SK-N-SH treated with all-trans-retinoic acid at 6 μM for 48 hours (cell line): Measurements from ENCODE around the gene MED26.

Source experiments
- ATAC-seq: fragments of 200-7000 bp; cut with Tn5 transposase; 3 replicates; pipeline ENCODE4 v1.9.1; 2020; ENCODE audit warnings: mild to moderate bottlenecking, moderate library complexity
- BACH2 ChIP-seq: fragments of 250-450 bp; sonication (Bioruptor Pico); IDR thresholded peaks from 2 replicates; pipeline ENCODE4 v1.9.0; 2021; ENCODE audit warnings: mild to moderate bottlenecking, borderline replicate concordance
- CREB5 ChIP-seq: fragments of 250-450 bp; sonication (Bioruptor Pico); IDR thresholded peaks from 2 replicates; pipeline ENCODE4 v1.5.1; 2020; ENCODE audit warnings: low read depth, mild to moderate bottlenecking, moderate library complexity
- CSDC2 ChIP-seq: fragments of 250-450 bp; sonication (Bioruptor Pico); IDR thresholded peaks from 2 replicates; pipeline ENCODE4 v1.5.0; 2020; ENCODE audit warnings: mild to moderate bottlenecking, moderate library complexity
- CSRNP3 ChIP-seq: fragments of 250-450 bp; sonication (Bioruptor Pico); IDR thresholded peaks from 2 replicates; pipeline ENCODE4 v1.5.1; 2021; ENCODE audit warnings: mild to moderate bottlenecking, moderate library complexity
- GLIS3 ChIP-seq: fragments of 250-450 bp; sonication (Bioruptor Pico); IDR thresholded peaks from 2 replicates; pipeline ENCODE4 v1.5.0; 2020; ENCODE audit warnings: mild to moderate bottlenecking, moderate library complexity
- PATZ1 ChIP-seq: fragments of 250-450 bp; sonication (Bioruptor Pico); IDR thresholded peaks from 2 replicates; pipeline ENCODE4 v1.8.0; 2020; ENCODE audit warnings: mild to moderate bottlenecking, moderate library complexity, borderline replicate concordance
- POU6F1 ChIP-seq: fragments of 250-450 bp; sonication (Bioruptor Pico); IDR thresholded peaks from 2 replicates; pipeline ENCODE4 v1.8.0; 2021; ENCODE audit warnings: low read depth, mild to moderate bottlenecking, moderate library complexity, borderline replicate concordance
- TCF4 ChIP-seq: fragments of 250-450 bp; sonication (Bioruptor Pico); IDR thresholded peaks from 2 replicates; pipeline ENCODE4 v1.8.0; 2021; ENCODE audit warnings: mild to moderate bottlenecking, moderate library complexity, borderline replicate concordance
- TOX ChIP-seq: fragments of 250-450 bp; sonication (Bioruptor Pico); IDR thresholded peaks from 2 replicates; pipeline ENCODE4 v1.8.0; 2021; ENCODE audit warnings: mild to moderate bottlenecking, moderate library complexity, borderline replicate concordance
- TSHZ2 ChIP-seq: fragments of 250-450 bp; sonication (Bioruptor Pico); IDR thresholded peaks from 2 replicates; pipeline ENCODE4 v1.5.0; 2020; ENCODE audit warnings: mild to moderate bottlenecking, moderate library complexity
- ZC3H10 ChIP-seq: fragments of 250-450 bp; sonication (Bioruptor Pico); IDR thresholded peaks from 2 replicates; pipeline ENCODE4 v1.5.1; 2021; ENCODE audit warnings: mild to moderate bottlenecking, moderate library complexity
- ZFP3 ChIP-seq: fragments of 250-450 bp; sonication (Bioruptor Pico); IDR thresholded peaks from 2 replicates; pipeline ENCODE4 v1.5.0; 2020; ENCODE audit warnings: mild to moderate bottlenecking, moderate library complexity
- ZFP30 ChIP-seq: fragments of 450-650 bp; formaldehyde crosslinking; IDR thresholded peaks from 2 replicates; pipeline ENCODE4 v1.5.0; 2022; ENCODE audit warnings: mild to moderate bottlenecking, moderate library complexity
- ZNF70 ChIP-seq: fragments of 450-650 bp; formaldehyde crosslinking; IDR thresholded peaks from 2 replicates; pipeline ENCODE4 v1.5.0; 2020; ENCODE audit warnings: mild to moderate bottlenecking, moderate library complexity
- ZNF8 ChIP-seq: fragments of 450-650 bp; formaldehyde crosslinking; IDR thresholded peaks from 2 replicates; pipeline ENCODE4 v1.5.0; 2020; ENCODE audit warnings: mild to moderate bottlenecking, moderate library complexity

The MED26 gene

GRCh38 chr19:16564842-16565241, 63.2 kb downstream of the MED26 start:
- no peak for ATAC-seq

GRCh38 chr19:16562608-16563025, 65.4 kb downstream of the MED26 start:
- no peak for TF ChIP-seq TSHZ2 (CRISPR knock-in tag)
- TF ChIP-seq TCF4 (CRISPR knock-in tag) = no peak
- TF ChIP-seq ZNF8 (CRISPR knock-in tag) = no peak
- no peak for TF ChIP-seq CSRNP3 (CRISPR knock-in tag)
- TF ChIP-seq CSDC2 (CRISPR knock-in tag) = no peak
- TF ChIP-seq BACH2 = no peak
- TF ChIP-seq GLIS3 (CRISPR knock-in tag) = no peak
- TF ChIP-seq POU6F1 (CRISPR knock-in tag) = no peak
- no peak for TF ChIP-seq ZFP30 (CRISPR knock-in tag)
- no peak for TF ChIP-seq PATZ1 (CRISPR knock-in tag)
- no peak for ATAC-seq

More at GRCh38 chr19:16564842-16565241, 63.2 kb downstream of the MED26 start:
- TF ChIP-seq ZNF70 = no peak
- TF ChIP-seq PATZ1 (CRISPR knock-in tag) = no peak
- no peak for TF ChIP-seq TOX
- no peak for TF ChIP-seq CSRNP3 (CRISPR knock-in tag)
- TF ChIP-seq POU6F1 (CRISPR knock-in tag) = no peak
- no peak for TF ChIP-seq BACH2
- TF ChIP-seq ZC3H10 = no peak

- ATAC-seq = no peak
- TF ChIP-seq CREB5 (CRISPR knock-in tag) (no peak), ZFP3 (no peak), TOX (no peak)
Observed at GRCh38 chr19:16561382-16561781, 66.6 kb downstream of the MED26 start.
